GM20431 (cell line): ENCODE data around the gene C22orf31.

Experiments used
- in situ Hi-C: fragments of 300-500 bp; cut with MseI, MboI; formaldehyde crosslinking; loops from one replicate; pipeline ENCODE4 v1.15.0; 2020; ENCODE audit warnings: low sequenced_read_pairs; ENCODE audit not compliant: unreplicated experiment

C22orf31 gene

DNA sequence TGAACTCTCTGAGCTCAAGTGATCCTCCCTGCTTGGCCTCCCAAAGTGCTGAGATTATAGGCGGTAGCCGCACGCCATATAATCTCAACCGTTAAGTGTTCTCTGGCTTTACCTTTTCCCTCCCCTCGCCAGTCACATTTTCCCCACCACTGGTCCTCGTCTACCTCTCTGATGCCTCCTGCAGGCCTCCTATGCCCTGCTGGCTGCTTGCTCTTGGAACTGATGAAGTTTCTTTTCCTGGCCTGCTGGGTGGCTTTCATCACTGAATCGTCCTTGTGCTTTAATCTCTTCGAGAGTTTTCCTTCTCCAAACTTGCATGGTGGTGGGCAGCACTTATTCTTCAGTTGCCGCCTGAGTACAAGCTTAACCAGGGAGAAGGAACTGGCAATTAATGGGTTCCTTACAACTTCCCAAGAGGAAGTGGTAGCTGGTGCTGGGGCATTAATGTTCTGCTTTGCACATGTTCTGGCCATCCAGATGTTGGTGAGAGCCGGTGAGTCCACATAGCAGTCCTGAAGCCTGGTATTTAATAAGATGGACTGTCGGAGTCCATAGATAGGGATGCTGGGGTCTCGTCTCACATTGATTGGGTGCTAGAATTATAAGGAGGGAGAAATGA is 1.3 kb downstream of the C22orf31 start:
- in situ Hi-C loops: no loop called here

DNA sequence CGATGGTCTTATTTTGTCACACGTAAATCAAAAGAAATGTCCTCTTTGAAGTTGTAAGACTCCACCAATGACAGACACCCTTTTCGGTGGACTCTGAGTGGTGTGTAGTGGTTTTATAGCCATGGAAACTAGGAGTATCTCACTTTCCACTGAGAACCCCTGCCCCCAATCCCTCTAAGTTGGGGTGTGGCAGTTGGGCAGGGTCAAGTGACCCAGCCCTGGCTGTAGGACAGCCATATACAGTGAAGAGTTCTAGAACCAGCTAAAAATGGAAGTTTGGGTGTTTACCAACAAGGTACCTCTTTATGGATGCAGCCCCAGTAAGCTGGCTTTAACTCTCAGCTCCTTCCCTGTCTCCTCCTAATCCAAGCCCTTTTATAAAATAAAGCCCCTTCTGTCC is 5.2 kb downstream of the C22orf31 start:
- in situ Hi-C loops: no loop called here

DNA sequence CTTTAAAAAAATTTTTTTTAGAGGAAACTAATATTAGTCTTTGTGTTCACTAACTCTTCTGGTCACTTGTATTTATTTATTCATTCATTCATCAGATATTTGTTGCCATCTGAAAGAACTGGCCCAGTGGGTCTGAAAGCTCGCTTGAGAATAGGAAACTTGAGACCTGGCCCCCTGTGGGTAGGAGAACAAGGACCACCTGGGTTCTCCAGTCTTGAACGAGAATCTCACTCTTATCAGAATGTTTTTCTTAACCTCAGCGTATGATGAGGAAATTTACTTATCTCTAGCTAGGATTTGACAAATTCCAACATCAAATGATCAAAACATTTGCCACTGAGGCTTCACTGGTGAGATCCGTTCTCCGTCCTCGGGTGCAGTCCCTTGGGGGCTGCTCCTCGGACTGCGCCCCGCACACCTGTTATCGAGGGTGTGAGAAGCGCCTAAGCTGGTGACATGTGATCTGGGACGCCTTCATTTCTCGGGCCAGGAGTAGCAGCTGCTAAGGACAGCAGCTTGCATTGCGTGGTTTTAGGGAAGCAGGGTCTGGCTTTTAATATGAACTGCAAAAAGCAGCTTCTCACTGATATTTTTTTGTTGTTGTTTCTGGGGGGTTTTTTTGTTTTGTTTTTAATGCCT is 6.3 kb downstream of the C22orf31 start:
- in situ Hi-C loops: no loop called here

DNA sequence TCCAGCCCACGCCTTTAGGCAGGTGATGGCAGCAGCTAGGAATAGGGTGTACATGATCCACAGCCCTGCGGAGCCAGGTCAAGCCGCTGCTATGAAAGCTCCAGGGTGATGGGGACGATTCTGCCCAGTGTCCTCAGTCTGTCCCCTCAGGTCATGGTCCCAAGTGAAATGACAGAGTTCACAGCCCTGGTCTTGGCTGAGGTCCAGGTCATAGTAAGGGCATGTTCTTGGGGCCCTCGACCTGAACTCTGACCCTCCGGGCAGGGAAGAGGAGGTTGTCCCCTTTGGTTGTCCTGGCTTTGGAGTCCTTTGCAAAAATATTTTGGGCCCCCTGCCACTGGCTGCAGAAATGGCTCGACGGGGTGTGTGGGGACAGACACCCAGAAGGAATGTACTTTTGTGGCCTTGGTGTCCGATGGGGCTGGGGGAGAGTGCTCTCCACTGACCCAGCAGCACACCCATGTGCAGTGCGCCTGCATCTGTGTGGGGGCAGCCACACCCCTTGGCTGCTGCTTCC is 7.3 kb downstream of the C22orf31 start:
- in situ Hi-C loops: no loop called here

DNA sequence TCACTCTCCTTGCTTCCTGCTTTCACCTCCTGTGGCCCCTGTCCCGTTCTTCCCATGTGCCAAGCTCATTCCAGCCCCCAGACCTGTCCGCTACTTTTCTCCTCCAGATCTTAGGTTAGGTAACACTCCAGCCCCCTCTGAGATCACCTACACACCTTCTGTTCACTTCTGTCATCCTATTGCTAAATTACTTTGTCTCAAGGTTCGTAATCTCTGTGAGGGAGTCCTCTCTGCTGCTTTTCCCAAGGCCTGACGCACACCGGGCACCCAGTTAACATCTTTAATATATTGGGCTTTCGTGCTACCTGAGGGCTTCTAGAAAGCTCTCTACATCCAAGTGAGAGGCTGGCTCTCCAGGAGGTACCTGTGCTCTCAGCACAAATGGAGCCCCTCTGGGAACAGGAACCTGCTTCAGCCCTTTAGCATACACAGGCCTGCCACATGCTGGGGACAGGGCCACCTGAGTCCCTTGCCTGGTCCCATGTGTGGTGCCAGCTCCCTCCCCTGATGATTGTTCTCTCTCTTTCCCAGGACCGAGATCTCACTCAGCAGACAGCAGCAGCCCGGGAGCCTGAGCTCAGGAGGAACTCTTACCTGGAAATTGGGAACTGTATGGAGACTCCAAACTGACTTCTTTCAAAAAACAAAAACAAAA is 8.5 kb downstream of the C22orf31 start:
- in situ Hi-C loops: no loop called here

DNA sequence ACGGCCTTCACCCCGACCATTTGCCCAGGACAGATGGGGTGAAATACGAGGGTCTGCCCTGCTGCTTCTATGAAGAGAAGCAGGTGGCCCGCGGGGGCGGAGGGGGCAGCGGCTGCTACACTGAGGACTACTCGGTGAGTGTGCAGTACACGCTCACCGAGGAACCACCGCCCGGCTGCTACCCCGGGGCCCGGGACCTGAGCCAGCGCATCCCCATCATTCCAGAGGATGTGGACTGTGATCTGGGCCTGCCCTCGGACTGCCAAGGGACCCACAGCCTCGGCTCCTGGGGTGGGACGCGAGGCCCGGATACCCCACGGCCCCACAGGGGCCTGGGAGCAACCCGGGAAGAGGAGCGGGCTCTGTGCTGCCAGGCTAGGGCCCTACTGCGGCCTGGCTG is 11.2 kb downstream of the C22orf31 start:
- in situ Hi-C loops: no loop called here

DNA sequence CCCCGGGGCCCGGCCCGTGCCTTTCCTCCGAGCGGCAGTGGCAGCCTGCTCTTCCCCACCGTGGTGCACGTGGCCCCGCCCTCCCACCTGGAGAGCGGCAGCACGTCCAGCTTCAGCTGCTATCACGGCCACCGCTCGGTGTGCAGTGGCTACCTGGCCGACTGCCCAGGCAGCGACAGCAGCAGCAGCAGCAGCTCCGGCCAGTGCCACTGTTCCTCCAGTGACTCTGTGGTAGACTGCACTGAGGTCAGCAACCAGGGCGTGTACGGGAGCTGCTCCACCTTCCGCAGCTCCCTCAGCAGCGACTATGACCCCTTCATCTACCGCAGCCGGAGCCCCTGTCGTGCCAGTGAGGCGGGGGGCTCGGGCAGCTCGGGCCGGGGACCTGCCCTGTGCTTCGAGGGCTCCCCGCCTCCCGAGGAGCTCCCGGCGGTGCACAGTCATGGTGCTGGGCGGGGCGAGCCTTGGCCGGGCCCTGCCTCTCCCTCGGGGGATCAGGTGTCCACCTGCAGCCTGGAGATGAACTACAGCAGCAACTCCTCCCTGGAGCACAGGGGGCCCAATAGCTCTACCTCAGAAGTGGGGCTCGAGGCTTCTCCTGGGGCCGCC is 11.9 kb downstream of the C22orf31 start:
- in situ Hi-C loops: loop anchor here (25.0 kb wide), 1 partner anchor 437 kb away; no protein-coding TSS in a partner anchor

DNA sequence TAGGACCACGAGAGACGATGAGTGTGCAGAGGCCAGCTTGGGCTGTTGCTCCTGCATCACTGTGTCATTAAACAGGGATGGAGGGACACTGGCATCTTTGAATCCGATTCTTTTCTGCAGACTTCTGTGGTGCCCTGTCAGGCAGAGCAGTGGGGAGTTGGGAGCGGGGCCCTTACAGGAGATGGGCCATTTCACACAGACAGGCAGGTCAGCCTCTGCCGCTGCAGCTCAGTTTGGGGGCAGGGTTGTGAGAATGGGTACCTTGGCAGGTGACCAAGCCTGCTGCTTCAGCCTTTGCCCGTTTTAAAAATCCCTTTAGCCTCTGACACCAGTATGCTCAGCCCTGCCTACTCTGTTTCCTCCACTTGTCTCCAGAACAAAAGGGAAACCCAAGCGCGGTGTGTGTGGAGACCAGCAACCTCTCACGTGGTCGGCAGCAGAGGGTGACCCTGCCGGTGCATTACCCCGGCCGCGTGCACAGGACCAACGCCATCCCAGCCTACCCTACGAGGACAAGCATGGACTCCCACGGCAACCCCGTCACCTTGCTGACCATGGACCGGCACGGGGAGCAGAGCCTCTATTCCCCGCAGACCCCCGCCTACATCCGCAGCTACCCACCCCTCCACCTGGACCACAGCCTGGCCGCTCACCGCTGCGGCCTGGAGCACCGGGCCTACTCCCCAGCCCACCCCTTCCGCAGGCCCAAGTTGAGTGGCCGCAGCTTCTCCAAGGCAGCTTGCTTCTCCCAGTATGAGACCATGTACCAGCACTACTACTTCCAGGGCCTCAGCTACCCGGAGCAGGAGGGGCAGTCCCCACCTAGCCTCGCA is 12.6 kb downstream of the C22orf31 start:
- in situ Hi-C loops: loop anchor here (25.0 kb wide), 1 partner anchor 437 kb away; no protein-coding TSS in a partner anchor

DNA sequence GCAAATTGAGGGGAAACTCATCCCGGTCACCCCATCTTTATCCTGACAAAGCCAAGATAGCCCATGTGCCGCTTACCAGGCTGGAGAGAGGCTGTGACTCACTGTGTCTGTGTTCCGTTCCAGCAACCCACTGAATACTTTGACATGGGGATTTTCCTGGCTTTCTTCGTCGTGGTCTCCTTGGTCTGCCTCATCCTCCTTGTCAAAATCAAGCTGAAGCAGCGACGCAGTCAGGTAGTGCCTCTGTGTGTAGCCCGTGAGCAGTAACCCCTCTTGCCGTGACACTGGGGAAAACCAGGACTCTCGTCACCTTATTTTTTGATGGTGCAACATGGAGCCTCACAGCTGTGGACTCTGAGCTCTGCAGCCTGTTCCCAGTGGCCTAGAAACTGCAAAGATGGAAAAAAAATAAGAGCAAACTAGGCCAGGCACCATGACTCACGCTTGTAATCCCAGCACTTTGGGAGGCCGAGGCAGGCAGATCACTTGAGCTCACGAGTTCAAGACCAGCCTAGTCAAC is 16.9 kb downstream of the C22orf31 start:
- in situ Hi-C loops: loop anchor here (25.0 kb wide), 1 partner anchor 432 kb away; no protein-coding TSS in a partner anchor

DNA sequence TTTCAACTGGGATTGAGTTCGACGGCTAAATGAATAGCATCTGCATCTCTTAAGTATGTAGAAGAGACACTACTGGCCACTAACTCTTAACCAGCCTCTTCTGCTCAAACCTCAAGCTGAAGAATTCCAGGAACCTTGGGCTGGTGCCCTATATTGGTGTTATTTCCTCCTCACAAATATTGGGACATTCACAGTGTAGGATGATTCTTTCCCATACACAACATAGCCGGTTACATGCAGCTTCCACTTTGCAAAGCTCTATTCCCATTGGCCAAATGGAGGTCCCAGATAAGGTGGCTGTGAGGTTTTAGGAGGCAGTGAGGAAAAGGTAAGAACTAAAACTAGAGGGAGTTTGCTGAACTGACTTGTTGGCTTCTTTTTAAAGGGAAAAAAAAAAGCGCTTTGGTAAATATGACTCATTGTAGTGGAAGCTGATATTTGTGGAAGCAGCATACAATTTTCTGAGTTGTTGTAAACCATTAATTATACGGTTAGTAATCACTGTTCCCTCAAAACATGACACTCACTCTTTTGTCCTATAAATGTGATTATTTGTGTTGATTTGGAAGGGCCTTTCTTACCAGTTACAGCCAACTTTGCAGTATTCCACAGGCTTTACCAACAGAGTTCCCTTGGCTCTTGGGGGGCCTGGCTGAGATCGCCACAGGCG is 17.6 kb downstream of the C22orf31 start:
- in situ Hi-C loops: loop anchor here (25.0 kb wide), 1 partner anchor 432 kb away; no protein-coding TSS in a partner anchor

DNA sequence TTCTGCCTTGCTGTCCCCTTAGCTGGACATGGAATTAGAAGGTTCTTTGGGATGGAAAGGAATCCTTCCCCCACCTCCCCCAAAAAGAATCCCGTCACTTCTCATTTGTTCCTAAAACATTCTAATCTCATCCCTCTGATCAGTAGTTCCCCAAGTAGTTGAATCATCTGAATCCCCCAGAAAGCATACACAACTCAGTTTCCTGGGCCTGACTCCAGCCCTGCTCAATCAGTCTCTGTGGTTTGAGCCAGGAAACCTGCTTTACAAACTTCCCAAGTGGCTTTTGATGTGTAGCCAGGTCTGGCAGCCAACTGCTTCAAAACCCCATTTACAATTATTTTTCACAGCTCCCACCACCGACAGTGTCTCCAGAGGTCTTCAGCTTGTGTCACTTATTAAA is 20.2 kb downstream of the C22orf31 start:
- in situ Hi-C loops: loop anchor here (25.0 kb wide), 1 partner anchor 429 kb away; no protein-coding TSS in a partner anchor

DNA sequence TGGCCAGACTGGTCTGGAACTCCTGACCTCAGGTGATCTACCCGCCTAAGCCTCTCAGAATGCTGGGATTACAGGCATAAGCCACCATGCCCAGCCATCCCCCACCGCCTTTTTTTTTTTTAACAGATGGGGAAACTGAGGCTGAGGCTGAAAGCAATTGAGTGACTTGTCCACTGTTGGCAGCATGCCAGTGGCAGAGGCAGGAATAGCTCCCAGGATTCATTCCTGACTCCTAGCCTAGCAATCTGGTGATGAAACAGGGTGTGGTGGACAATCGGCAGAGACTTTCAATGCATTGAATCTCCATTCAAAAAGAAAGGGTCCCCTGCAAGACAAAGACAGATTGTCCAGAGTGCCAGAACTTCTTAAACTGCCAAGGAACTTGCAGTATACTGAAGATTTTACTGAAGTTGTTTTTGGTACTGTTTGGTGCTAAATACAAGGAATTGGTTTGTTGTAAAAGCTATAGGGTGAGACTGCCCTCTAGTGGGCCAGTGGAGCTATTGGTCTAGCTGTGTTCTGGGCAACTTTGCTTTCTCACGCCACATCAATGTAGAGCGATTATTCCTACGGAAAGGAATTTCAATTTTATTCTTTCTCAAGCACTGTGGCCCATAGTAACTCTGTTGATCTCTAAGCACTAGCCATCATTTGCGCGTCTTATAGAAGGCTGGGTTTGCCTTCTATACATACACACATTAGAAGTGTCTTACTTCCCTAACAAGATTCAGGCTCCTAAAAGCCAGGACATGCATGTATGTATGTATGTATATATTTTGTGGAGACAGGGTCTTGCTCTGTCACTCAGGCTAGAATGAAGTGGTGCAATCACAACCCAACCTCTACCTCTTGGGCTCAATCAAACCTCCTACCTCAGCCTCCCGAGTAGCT is 21.0 kb downstream of the C22orf31 start:
- in situ Hi-C loops: loop anchor here (25.0 kb wide), 1 partner anchor 428 kb away; no protein-coding TSS in a partner anchor

DNA sequence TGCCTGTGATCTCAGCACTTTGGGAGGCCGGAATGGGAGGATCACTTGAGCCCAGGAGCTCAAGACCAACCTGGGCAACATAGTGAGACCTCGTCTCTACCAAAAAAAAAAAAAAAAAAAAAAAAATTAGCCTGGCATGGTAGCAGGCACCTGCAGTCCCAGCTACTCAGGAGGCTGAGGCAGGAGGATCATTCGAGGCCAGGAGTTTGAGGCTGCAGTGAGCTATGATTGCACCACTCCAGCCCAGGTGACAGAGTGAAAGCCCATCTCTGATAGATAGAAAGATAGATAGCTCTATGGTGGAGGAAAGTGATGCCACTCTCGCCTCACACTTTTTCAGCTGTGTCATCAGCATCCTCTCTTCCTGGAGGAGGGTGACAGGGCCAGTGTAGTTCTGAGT is 21.9 kb downstream of the C22orf31 start:
- in situ Hi-C loops: loop anchor here (5.0 to 25.0 kb wide), 2 partner anchors 182 to 427 kb away; no protein-coding TSS in a partner anchor

DNA sequence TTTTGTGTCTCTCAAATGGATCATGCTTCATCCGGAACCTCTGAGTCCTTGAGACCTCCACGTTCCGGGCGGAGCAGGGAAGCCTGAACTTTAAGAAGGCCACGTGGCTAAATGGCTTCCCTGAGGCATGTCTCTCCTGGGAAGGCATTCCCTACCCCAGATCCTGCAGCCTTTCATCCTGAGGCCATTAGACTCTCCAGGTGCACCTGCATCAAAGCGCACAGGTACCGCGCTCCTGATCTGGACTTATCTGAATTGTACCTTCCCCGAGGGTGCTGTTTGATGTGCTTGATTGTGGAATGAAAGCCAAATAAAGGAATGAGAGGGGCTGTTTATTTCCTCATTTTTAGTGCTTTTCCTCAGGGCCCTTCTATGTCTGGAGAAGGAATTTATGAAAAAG is 22.5 kb downstream of the C22orf31 start:
- in situ Hi-C loops: loop anchor here (5.0 to 25.0 kb wide), 2 partner anchors 182 to 427 kb away; no protein-coding TSS in a partner anchor

DNA sequence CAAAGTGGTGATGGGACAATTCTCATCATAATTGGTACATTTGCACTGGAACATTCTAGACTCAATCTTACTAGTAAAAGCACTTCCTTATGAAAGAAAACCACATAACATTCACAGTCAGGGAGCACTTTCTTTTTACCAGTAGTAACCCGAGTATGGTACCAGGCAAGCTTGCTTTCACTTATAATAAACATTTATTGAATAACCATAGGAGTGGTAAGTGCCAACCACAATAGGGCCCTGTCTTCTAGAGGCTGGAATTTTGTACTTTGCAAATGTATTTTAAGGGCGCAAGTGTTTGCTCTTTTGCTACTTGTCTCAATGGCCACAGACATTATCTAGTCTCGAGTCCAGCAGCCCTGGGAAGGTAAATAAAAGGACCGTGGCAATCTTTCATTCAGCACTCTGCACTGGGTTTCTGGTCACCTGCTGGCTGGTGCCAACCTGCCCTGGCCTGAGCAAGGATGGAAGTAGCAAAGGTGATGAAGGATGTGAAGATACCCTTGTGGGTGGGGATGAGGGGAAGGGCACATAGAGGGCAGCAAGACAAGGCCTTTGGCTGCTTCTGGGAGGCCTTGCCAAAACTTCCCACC is 24.2 kb downstream of the C22orf31 start:
- in situ Hi-C loops: loop anchor here (5.0 to 25.0 kb wide), 2 partner anchors 180 to 425 kb away; no protein-coding TSS in a partner anchor

DNA sequence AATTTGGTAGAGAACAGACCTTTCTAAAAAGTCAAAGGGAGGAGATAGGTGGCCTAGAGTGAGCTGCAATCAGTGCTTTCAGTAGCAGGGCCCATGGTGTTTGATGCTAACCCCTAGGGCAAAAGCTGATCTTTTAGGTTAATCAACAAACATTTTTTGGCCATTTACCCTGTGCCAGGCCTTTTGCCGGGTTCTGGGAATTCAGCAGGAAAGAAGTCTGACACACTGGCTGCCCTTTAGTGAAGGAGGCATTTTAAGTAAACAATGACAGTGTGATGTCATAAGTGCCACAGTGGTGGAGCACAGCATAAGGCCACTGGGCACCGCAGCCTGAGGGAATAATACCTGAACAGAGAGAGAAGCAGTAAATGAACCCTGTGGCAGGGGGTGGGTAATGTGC is 29.0 kb downstream of the C22orf31 start:
- in situ Hi-C loops: loop anchor here (25.0 kb wide), 1 partner anchor 420 kb away; no protein-coding TSS in a partner anchor

DNA sequence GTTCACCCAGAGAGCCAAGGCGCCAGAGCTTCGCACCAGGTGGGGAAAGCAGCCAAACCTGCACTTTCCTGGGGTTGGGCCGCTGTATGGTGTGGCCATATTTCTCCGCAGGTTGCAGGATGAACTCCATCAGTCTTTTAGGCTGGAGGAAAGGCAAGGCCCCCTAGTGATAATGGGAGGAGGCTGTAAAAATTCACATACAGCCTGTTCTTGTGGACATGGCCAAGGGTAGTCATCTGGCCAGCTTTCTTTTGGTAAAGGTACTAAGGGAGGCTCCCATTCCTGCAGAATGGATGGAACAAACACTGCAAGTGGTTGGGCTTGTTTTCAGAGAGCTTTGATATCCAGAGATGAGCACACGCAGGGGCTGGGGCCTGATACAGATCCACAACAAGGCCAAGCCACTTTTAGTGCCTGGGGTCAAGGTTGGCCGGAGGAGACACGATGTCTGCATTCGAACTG is 29.6 kb downstream of the C22orf31 start:
- in situ Hi-C loops: loop anchor here (25.0 kb wide), 1 partner anchor 420 kb away; no protein-coding TSS in a partner anchor
